Measurements from ENCODE around the gene ZC3H12A.

The ZC3H12A gene

GRCh38 chr1:37442139-37442538, 32.2 kb upstream of the ZC3H12A start:
- no peak for DNase-seq (ENCODE audit: insufficient read length, low spot score)
- FAIRE-seq = no peak
- no peak for TF ChIP-seq CTCF (IDR thresholded peaks at IDR 0.05; ENCODE audit: insufficient read depth, missing control alignments)

GRCh38 chr1:37442644-37443043, 31.7 kb upstream of the ZC3H12A start:
- FAIRE-seq (no peak), DNase-seq (ENCODE audit: insufficient read length, low spot score) (no peak)
- TF ChIP-seq CTCF (IDR thresholded peaks at IDR 0.05; ENCODE audit: insufficient read depth, missing control alignments) = no peak

GRCh38 chr1:37446874-37447273, 27.5 kb upstream of the ZC3H12A start:
- no peak for TF ChIP-seq CTCF (IDR thresholded peaks at IDR 0.05; ENCODE audit: insufficient read depth, missing control alignments)
- no peak for FAIRE-seq

GRCh38 chr1:37448185-37448584, 26.2 kb upstream of the ZC3H12A start:
- FAIRE-seq (no peak), DNase-seq (ENCODE audit: insufficient read length, low spot score) (no peak)
- TF ChIP-seq CTCF (IDR thresholded peaks at IDR 0.05; ENCODE audit: insufficient read depth, missing control alignments) = no peak

More at GRCh38 chr1:37446874-37447273, 27.5 kb upstream of the ZC3H12A start:
- no peak for DNase-seq (ENCODE audit: insufficient read length, low spot score)

GRCh38 chr1:37448691-37449417, 25.5 kb upstream of the ZC3H12A start:
- no peak for DNase-seq (ENCODE audit: insufficient read length, low spot score)

GRCh38 chr1:37449936-37450335, 24.4 kb upstream of the ZC3H12A start:
- no peak for FAIRE-seq
- no peak for DNase-seq (ENCODE audit: insufficient read length, low spot score)
- TF ChIP-seq CTCF (IDR thresholded peaks at IDR 0.05; ENCODE audit: insufficient read depth, missing control alignments) = no peak

More at GRCh38 chr1:37448691-37449417, 25.5 kb upstream of the ZC3H12A start:
- FAIRE-seq = no peak
- no peak for TF ChIP-seq CTCF (IDR thresholded peaks at IDR 0.05; ENCODE audit: insufficient read depth, missing control alignments)

GRCh38 chr1:37452416-37452815, 22.0 kb upstream of the ZC3H12A start:
- no peak for TF ChIP-seq CTCF (IDR thresholded peaks at IDR 0.05; ENCODE audit: insufficient read depth, missing control alignments)
- no peak for FAIRE-seq
- no peak for DNase-seq (ENCODE audit: insufficient read length, low spot score)
